HG02588 (cell line): ENCODE data around the gene BCORL1.

Experiments used
- ATAC-seq: cut with Tn5 transposase; IDR thresholded peaks from one replicate; pipeline ENCODE4 v1.9.1; 2021; ENCODE audit warnings: mild to moderate bottlenecking, moderate library complexity; ENCODE audit not compliant: unreplicated experiment

Gene BCORL1

DNA sequence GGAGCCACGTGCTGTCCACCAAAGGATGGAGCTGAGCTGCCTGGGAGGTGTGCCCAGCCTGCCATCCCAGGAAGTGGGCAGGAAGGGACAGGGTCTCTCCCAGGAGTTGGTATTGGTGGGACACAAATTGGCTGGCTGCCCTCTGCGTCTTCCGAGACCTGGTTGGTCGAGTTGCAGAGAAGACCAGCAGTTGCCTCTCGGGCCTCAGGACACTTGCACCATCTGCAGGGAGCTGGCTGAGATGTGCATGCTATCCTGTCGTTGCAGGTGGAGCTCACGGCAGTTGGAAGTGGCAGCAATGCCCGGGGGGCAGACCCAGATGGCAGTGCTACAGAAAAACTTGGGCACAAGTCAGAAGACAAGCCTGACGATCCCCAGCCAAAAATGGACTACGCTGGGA, 30.2 kb downstream of the BCORL1 start:
- no peak for ATAC-seq

DNA sequence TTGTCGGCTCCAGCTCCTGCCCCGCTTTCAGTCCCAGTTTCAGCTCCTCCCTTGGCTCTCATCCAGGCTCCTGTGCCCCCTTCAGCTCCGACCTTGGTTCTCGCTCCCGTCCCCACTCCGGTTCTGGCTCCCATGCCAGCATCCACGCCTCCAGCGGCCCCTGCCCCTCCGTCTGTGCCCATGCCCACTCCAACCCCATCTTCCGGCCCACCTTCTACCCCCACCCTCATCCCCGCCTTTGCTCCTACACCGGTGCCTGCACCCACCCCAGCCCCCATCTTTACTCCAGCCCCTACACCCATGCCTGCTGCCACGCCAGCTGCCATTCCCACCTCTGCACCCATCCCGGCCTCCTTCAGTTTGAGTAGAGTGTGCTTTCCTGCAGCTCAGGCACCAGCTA, 31.2 kb downstream of the BCORL1 start:
- ATAC-seq: no peak

GRCh38 chrX:130014356-130014755, 31.9 kb downstream of the BCORL1 start:
- no peak for ATAC-seq

DNA sequence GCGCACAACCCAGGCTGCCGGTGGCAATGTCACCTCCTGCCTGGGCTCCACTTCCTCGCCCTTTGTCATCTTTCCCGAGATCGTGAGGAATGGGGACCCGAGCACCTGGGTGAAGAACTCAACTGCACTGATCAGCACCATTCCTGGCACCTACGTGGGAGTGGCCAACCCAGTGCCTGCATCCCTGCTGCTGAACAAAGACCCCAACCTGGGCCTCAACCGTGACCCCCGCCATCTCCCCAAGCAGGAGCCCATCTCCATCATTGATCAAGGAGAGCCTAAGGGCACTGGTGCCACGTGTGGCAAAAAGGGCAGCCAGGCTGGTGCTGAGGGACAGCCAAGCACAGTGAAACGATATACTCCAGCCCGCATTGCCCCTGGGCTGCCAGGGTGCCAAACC, 32.3 kb downstream of the BCORL1 start:
- ATAC-seq: no peak

- ATAC-seq: no peak
Measured at GRCh38 chrX:130015181-130015580, 32.7 kb downstream of the BCORL1 start.

DNA sequence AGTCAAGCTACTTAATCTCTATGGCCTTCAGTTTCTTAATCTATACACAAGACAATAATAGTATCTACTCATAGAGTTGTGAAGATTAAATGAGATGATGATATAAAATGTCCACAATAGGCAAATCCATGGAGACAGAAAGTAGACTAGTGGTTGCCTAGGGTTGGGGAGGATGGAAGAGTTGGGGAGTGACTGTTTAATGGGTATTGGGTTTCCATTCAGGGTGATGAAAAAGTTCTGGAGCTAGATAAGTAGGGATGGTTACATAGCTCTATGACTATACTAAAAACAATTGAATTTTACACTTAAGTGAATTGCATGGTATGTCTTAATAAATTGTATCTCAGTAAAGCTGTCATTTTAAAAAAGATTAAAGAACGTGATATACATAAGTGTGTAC, 35.7 kb downstream of the BCORL1 start:
- no peak for ATAC-seq

GRCh38 chrX:130020661-130021324, 38.4 kb downstream of the BCORL1 start:
- no peak for ATAC-seq

GRCh38 chrX:130024127-130024526, 41.7 kb downstream of the BCORL1 start:
- ATAC-seq: peak; percentile 98

- no peak for ATAC-seq
Measured at GRCh38 chrX:130025256-130025655, 42.8 kb downstream of the BCORL1 start.

- ATAC-seq: no peak
Measured at GRCh38 chrX:130027569-130027968, 45.1 kb downstream of the BCORL1 start.

DNA sequence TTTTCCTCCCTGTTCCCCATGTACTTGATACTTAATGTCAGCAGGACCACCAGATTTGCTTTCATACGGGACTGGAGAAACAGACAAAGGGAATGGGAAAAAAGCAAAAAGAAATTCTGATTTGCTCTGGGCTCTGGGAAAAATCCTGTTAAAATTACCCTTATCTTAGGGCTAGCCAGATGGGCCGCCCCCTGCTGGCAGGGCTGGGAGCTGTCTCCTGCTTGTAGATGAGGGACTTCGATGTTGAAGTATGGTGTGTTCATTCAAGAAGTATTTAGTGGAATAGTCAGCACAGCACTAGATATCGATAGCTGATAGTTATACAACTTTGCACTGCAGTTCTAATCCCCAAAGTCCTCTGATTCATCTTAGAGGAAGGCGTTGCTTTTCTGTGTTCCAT, 45.8 kb downstream of the BCORL1 start:
- ATAC-seq: no peak

GRCh38 chrX:130030826-130031225, 48.4 kb downstream of the BCORL1 start:
- ATAC-seq: no peak

- no peak for ATAC-seq
Measured at GRCh38 chrX:130032552-130032951, 50.1 kb downstream of the BCORL1 start.

DNA sequence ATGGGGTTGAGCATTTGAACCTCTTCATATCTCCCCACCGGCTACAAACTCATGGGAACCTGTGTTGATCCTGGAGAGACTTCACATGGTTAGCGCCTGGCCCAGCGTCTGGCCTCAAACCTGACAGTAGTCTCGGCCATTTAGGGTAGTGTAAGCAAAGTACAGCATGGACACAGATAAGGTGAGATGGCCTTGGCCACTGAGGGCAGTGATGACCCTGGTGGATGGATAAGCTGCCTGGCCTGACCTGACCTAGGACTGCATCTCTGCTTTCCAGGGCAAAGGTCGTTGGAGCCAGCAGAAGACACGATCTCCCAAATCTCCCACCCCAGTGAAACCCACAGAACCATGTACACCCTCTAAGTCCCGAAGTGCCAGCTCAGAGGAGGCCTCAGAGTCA, 51.7 kb downstream of the BCORL1 start:
- no peak for ATAC-seq

GRCh38 chrX:130039847-130040246, 57.4 kb downstream of the BCORL1 start:
- no peak for ATAC-seq

DNA sequence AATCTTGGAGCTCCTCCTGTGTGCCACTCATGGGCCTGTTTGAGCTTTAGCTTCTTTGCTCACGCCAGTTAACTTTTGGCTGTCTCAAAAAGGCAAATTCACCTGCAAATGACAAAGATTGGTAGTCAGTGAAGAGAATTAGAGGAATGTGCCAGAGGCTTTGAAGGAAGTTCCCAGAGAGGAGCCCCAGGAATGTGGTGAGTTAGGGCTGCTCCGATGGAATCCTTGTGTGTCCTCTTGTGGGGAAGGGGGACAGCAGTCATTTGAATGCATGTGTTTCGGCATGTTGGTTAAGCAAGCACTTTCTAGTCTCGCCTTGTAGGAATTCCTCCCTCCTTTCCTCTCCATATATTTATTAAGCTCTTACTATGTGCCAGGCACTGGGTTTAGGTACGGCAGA, 65.0 kb downstream of the BCORL1 start:
- ATAC-seq: no peak

DNA sequence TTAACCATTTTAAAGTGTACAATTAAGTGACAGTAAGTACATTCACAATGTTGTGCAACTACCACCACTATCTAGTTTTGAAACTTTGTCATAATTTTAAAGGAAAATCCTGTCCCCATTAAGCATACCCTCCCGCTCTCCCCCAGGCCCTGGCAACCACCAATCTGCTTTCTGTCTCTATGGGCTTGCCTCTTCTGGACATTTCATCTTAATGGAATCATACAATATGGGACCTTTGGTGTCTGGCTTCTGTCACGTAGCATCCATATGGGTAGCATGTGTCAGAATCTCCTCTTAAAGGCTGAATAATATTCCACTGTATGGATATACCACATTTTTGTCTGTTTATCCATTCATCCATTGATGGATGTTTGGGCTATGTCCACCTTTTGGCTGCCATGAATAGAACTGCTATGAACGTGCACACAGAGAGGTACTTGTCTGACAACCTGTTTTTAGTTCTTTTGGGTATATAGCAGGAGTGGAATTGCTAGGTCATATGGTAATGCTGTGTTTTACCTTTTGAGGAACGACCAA, 66.3 kb downstream of the BCORL1 start:
- no peak for ATAC-seq

DNA sequence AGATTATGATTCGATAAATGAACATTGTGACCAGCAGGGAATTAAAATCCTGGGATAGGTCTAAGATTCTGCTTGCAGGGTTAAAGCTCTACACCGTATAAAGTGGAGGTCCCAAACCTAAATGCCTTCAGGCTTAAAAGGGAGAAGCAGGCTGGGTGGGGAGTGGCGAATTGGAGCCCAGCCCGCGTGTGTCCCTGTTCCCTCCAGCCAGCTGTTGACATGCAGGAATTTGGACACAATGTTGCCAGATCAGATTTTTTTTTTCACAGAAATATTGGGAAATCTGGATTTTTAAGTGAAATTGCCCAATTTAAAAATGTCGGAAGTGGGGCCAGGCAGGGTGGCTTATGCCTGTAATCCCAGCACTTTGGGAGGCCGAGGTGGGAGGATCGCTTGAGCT, 67.4 kb downstream of the BCORL1 start:
- no peak for ATAC-seq

DNA sequence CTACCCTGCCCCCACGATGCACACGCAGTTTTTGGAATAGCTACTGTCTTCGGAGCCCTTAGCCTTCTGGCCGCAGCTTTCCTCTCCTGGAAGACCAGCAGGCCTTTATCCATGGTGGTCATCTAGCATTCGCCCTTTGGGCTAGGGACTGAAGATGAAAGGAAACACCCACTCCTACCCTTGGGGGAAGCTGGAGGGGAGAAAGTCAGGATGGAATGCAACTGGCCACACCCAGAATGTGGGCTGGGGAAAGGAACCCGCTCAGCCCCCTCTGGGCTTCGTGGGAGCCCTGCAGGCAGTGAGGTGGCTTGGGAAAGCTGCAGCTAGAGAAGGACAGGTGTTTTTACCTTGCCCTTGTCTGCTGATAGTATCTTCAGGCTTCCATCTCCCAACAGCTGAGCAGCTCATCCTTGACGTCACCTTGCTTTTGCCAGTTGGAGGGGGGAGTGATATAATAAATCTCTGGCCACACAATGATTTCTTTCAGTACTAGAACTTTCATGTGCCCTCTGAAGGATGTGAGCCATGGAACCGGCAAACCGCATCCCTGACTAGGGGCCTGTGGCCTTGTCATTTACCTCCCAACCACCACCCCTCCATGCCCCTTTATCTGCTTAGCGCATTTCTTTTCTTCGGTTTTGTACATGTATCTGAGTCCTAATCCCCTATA, 68.9 kb downstream of the BCORL1 start:
- no peak for ATAC-seq

GRCh38 chrX:130053236-130053635, 70.8 kb downstream of the BCORL1 start:
- ATAC-seq: no peak

GRCh38 chrX:130055103-130055502, 72.7 kb downstream of the BCORL1 start:
- ATAC-seq: no peak

DNA sequence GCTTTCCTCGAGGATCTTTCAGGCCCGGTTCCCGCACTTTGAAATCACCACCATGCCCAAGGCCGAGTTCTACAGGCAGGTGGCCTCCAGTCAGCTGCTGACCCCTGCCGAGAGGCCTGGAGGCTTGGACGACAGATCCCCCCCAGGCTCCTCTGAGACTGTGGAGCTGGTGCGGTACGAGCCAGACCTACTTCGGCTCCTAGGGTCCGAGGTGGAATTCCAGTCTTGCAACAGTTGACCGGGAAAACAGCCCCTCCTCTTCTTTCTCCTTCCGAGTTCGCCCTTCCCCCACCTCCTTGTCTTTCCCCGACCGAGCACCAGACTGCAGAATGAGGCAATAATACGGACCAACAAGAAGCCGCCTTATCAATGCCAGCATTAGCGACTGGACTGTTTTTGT, 73.5 kb downstream of the BCORL1 start:
- ATAC-seq: no peak

DNA sequence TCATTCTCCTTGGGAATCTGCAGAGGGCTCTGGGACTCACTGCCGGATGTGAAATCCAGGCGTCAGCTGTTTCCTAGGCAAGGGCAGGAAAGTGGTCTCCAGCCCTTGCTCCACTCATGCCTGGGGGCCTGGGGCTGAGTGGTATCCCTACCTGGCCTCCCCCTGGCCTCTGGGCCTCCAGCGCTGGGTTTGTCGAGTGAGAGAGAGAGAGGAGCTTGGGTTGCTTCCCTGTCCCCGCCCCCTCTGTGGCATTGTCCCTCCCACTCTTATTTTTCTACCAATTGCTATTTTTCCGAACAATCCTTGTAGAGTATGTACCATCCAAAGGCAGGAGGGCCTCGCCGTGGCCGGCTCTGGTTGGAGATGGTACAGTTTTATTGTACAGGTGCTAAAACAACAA, 74.8 kb downstream of the BCORL1 start:
- ATAC-seq: no peak
